ENCODE measurements around the gene GPC3.
"Not testable (repeated sequence)": the region's sequence is repeated elsewhere in the genome, so short reads cannot be mapped to it uniquely, and the experiment has no call there.

The GPC3 gene

GRCh38 chrX:133995759-133996158 is 10.4 kb upstream of the GPC3 start:
- no peak for DNase-seq (ENCODE audit: low read depth)

- DNase-seq (ENCODE audit: low read depth), result no peak
Observed at GRCh38 chrX:133994576-133994975, 9.2 kb upstream of the GPC3 start.

- no peak for DNase-seq (ENCODE audit: low read depth)
Observed at GRCh38 chrX:133992882-133993281, 7.5 kb upstream of the GPC3 start.

- DNase-seq (ENCODE audit: low read depth), result no peak
Observed at GRCh38 chrX:133991814-133992213, 6.4 kb upstream of the GPC3 start.

- DNase-seq (ENCODE audit: low read depth), result not testable (repeated sequence)
Observed at GRCh38 chrX:133991057-133991456, 5.7 kb upstream of the GPC3 start.

DNA sequence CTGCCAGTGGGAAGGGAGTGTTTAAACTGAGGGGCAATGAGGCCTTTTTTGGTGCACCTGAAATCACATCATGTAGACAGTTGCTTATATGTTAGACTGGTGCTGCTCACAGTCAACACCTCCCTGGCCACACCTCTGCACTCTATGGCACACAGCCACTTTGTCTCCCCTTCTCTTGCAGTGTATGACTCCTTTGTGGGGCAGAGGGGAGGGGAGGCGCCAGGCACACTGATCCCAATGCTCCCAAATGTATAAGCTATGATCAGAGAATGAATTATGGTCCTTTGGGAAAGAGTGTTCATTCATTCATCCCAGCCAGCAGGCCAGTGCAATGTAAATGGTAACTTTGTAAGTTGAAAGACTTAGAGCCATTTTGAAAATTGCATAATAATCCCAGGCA is 4.6 kb upstream of the GPC3 start:
- no peak for DNase-seq (ENCODE audit: low read depth)

- DNase-seq (ENCODE audit: low read depth), result no peak
Observed at GRCh38 chrX:133989490-133989889, 4.1 kb upstream of the GPC3 start.

DNA sequence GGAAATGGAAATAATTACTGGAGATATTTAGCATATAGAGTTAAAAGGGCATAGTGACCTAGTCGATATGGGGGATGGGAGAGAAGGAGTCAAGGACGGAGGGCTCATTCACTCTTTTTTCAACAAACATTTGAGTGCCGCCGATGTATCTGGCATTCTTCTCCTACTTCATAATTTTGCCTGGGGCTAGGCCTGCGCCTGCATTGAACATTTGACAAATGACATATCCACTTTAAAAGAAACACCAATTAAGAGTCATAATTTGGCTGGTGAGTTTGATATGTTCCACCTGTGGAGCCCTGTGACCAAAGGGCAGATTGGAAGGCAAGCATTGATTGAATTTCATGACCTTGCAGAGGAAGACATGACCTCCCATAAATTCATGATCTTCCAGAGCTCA is 2.6 kb upstream of the GPC3 start:
- DNase-seq (ENCODE audit: low read depth), result no peak

- DNase-seq (ENCODE audit: low read depth), result no peak
Observed at GRCh38 chrX:133987188-133987587, 1.8 kb upstream of the GPC3 start.

DNA sequence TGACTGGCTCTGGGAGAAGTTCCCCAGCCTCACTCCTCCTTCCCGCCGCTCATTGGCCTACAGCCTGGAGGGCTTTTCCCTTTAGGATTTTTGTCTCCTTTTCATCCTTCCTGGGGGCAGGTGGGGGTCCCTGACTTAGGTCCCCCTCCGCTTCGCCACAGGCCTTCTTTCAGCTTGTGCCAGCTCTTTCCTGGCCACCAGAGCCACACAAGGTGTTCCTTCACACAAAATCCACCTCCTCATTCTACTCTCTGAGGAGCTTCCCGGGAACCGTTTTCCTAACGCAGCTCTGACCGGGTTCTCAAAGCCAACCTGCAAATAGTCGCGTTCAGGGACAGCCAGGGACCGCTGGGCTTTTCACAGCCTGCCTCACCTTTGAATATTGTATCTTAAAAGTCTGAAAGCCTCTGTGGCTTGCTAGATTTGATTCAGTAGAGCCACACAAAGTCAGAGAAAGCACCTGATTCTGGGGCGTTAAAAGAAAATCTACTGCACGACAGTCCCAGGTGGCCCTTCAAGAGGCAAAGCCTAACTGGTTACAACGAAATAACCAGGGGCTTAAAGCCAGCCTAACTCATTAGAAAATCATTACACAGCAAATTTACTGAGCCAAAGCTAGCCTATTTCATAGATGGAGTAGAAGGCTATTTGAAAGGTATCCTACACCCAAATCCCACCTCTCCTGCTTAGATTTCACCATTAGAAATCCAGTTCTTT is 731 bp upstream of the GPC3 start:
- DNase-seq (ENCODE audit: low read depth), result no peak

DNA sequence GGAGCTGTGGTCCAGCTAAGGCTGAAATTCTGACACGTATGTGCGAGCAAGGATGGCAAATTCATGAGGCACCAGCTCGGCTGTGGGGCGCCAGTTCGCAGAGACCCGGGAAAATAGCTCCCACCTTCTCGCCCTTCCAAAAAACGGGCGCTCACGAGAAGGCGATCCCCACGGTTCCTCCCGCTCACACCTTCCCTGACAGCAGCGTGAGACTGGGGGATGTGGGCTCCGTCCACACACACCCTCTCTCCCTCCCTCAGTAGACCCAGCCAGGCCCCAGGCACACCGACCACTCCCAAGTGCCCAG is 584 bp downstream of the GPC3 start:
- no peak for DNase-seq (ENCODE audit: low read depth)

- DNase-seq (ENCODE audit: low read depth), result no peak
Observed at GRCh38 chrX:133983974-133984845, 1.2 kb downstream of the GPC3 start.

GRCh38 chrX:133983256-133983973 is 2.0 kb downstream of the GPC3 start:
- no peak for DNase-seq (ENCODE audit: low read depth)

DNA sequence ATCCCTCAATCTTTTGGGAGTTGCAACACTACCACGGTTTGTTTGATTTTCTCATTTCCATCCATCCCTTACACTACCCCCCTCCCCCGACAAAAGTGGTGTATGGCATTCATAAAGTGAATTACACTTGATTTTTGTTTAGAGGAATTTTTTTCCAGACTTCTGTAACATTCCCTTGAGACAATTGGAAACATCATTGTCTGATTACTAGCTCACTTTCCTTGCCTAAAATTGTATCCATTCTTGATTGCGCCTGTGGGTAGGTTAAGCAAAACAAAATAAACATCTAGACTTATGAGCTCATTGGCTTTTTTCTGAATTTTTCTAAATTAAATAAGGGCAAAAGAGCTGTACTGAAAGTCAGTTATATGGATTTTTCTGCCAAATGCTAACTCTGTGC is 3.5 kb downstream of the GPC3 start:
- no peak for DNase-seq (ENCODE audit: low read depth)

DNA sequence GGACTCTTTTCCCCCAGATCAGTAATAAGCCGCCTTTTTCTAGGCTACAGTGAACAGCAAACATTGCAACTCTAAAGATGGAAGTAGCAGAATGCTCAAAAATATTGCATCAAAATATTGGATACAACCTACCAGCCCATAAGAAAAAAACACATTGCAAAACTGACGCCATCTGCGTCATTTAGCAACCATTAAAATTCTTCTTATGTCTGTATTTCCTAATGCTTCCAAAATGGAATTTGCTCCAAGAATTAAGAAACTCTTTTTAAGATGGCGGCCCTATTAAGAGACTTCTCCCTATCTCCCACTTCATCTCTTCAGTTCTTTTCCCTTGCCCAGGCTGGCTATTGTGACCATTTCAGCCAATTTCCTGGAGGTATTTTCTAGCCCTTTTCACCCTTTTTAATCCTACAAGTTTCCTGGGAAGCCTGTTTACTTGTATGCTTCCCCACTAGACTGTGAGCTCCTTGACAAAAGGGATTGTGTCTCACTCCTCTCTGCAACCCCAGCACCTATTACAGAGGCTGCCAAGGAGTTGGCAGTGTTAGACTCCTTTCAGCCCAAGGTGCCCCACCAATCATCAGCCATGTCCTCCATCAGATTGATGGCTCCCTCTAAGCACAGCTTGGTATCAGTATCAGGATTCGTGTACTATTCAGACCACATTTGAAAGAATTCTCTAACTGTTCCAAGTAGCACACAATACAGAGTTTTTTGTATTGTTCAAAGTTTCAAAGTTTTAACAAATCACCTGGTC is 4.4 kb downstream of the GPC3 start:
- no peak for DNase-seq (ENCODE audit: low read depth)

GRCh38 chrX:133980406-133980805 is 5.0 kb downstream of the GPC3 start:
- DNase-seq (ENCODE audit: low read depth), result no peak

DNA sequence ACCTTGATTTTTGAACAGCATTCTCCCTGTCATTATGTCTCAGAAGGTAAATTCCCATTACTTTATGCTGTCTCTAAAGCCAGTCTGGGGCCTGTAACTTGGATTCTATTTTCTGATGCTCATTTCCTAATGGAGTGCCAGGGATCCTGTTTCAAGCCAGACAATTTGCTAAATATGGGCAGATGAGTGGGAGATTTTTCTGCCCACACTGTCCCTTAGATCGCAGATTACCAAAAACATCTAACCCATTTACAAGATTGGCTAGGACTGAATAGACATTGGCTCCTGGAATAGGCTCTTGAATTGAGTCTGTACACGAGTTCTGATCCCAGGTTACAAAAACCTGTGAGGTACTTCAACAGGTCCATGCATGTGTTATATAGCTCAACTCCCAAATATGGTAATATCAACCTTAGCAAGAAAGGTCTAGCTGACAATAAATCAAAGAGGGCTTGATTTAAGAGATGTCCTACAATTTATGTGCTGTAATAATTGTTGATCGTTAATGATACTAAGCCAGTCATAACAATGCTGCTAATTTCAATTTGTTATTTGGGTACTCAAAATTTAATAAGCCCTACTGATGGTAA is 5.7 kb downstream of the GPC3 start:
- DNase-seq (ENCODE audit: low read depth), result no peak

DNA sequence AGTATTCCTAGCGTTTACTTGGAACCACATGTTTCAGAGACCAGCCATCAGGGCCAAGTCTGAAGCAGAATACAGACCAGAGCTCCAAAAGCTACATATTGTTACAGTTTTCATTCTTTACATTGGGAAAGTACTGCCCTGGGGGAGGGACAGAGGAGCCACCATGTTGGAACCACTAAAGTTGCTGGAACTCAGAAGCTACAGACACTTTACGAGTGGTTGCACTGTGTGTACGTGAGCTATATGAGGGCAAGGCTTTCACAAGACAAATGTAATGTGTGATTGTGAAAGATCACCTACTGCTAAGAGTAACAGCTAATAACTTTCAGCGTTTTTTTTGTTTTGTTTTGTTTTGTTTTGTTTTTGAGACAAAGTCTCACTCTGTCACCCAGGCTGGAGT is 11.7 kb downstream of the GPC3 start:
- no peak for DNase-seq (ENCODE audit: low read depth)

- no peak for DNase-seq (ENCODE audit: low read depth)
Observed at GRCh38 chrX:133972916-133973315, 12.5 kb downstream of the GPC3 start.

DNA sequence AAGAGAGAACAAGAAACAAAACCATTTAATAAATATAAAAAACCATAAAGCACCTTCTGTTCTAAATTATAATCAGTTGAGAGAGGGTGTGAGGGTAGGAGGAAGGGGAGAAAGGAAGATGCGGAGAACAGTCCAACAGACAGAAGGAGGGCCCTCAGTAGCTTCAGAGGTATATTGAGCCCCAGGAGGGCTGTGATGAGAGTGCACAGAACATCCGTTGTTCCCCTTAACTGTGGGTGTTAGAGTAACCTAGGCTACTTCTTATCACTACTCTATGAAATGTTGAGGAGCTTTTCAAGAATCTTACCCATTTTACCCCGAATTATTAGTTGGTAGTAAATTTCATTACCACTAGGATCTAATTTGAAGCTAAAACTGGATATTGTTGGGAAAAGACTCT is 13.8 kb downstream of the GPC3 start:
- no peak for DNase-seq (ENCODE audit: low read depth)

- DNase-seq (ENCODE audit: low read depth), result no peak
Observed at GRCh38 chrX:133970076-133970475, 15.3 kb downstream of the GPC3 start.

- no peak for DNase-seq (ENCODE audit: low read depth)
Observed at GRCh38 chrX:133969191-133969590, 16.2 kb downstream of the GPC3 start.
